GM23338 (cell line): ENCODE data around the gene SLC22A14. TPM values are rescaled to one million over a fixed set of nuclear protein-coding genes. Genes with fewer than 3 reads are reported as not detected.

ENCODE experiments used
- ATAC-seq: fragments of 200-7000 bp; cut with Tn5 transposase; 3 replicates; pipeline ENCODE4 v1.9.1; 2020
- DNase-seq: peaks from one replicate; pipeline ENCODE4 v3.0.0-alpha.2; 2015; ENCODE audit warnings: low spot score
- H2AFZ ChIP-seq: fragments of 200-600 bp; sonication (generic); 2 replicates; pipeline ENCODE4 v1.8.0; 2016; ENCODE audit warnings: antibody characterized with exemption, mild to moderate bottlenecking, moderate library complexity
- H3F3A ChIP-seq: fragments of 200-600 bp; sonication (generic); replicated peaks from 2 replicates; pipeline ENCODE4 v1.8.0; 2017; ENCODE audit warnings: antibody characterized with exemption, mixed run types, low read depth
- H3K27ac ChIP-seq: fragments of 200-600 bp; sonication (generic); 2 replicates; pipeline ENCODE4 v1.6.1; 2016; ENCODE audit warnings: low read depth
- H3K27me3 ChIP-seq: fragments of 200-600 bp; sonication (generic); 2 replicates; pipeline ENCODE4 v1.8.0; 2016; ENCODE audit warnings: mild to moderate bottlenecking, mixed run types, moderate library complexity; ENCODE audit not compliant: insufficient read depth
- H3K36me3 ChIP-seq: fragments of 200-600 bp; sonication (generic); 2 replicates; pipeline ENCODE4 v1.8.0; 2016; ENCODE audit warnings: mild to moderate bottlenecking; ENCODE audit not compliant: insufficient read depth
- H3K4me1 ChIP-seq: fragments of 200-600 bp; sonication (generic); 2 replicates; pipeline ENCODE4 v1.8.0; 2016; ENCODE audit warnings: mild to moderate bottlenecking, moderate library complexity; ENCODE audit not compliant: insufficient read depth
- H3K4me2 ChIP-seq: fragments of 200-600 bp; sonication (generic); 2 replicates; pipeline ENCODE4 v1.7.1; 2017; ENCODE audit warnings: mixed run types
- H3K4me3 ChIP-seq: fragments of 200-600 bp; sonication (generic); 2 replicates; pipeline ENCODE4 v1.6.1; 2016; ENCODE audit warnings: mixed run types
- H3K79me2 ChIP-seq: fragments of 200-600 bp; sonication (generic); replicated peaks from 2 replicates; pipeline ENCODE4 v1.8.0; 2017; ENCODE audit warnings: mild to moderate bottlenecking; ENCODE audit not compliant: insufficient read depth
- H3K9me2 ChIP-seq: fragments of 200-600 bp; sonication (generic); 2 replicates; pipeline ENCODE4 v1.8.0; 2017; ENCODE audit not compliant: insufficient read depth
- H4K20me1 ChIP-seq: fragments of 200-600 bp; sonication (generic); replicated peaks from 2 replicates; pipeline ENCODE4 v1.8.0; 2017; ENCODE audit warnings: mild to moderate bottlenecking; ENCODE audit not compliant: insufficient read depth
- H3K27ac Mint-ChIP-seq: 2 replicates; pipeline ENCODE4 v1.8.0; 2020; ENCODE audit warnings: inconsistent platforms, mild to moderate bottlenecking, moderate library complexity, mixed read lengths
- H3K27me3 Mint-ChIP-seq: 3 replicates; pipeline ENCODE4 v1.8.0; 2022; ENCODE audit warnings: low read depth, mild to moderate bottlenecking, moderate library complexity, mixed read lengths, inconsistent platforms; ENCODE audit not compliant: insufficient read depth, poor library complexity
- H3K36me3 Mint-ChIP-seq: 3 replicates; pipeline ENCODE4 v1.8.0; 2021; ENCODE audit warnings: low read depth, mild to moderate bottlenecking, inconsistent platforms, moderate library complexity, mixed read lengths
- H3K4me1 Mint-ChIP-seq: 3 replicates; pipeline ENCODE4 v1.8.0; 2020; ENCODE audit warnings: mild to moderate bottlenecking, inconsistent platforms, mixed read lengths
- H3K4me3 Mint-ChIP-seq: 3 replicates; pipeline ENCODE4 v1.8.0; 2021; ENCODE audit warnings: moderate library complexity, mild to moderate bottlenecking, inconsistent platforms, mixed read lengths
- H3K9me3 Mint-ChIP-seq: 3 replicates; pipeline ENCODE4 v1.8.0; 2020; ENCODE audit warnings: moderate library complexity, mild to moderate bottlenecking, inconsistent platforms, mixed read lengths
- EZH2 ChIP-seq: fragments of 200-600 bp; sonication (generic); IDR thresholded peaks from one replicate; pipeline ENCODE4 v1.8.0; 2017; ENCODE audit warnings: antibody characterized with exemption, mild to moderate bottlenecking, low read depth; ENCODE audit not compliant: unreplicated experiment
- EZH2phosphoT487 ChIP-seq: fragments of 200-600 bp; sonication (generic); IDR thresholded peaks from one replicate; pipeline ENCODE4 v1.8.1; 2018; ENCODE audit warnings: antibody characterized with exemption; ENCODE audit not compliant: unreplicated experiment
- JUNB ChIP-seq: IDR thresholded peaks from one replicate; pipeline ENCODE4 v1.6.1; 2016; ENCODE audit warnings: antibody characterized with exemption; ENCODE audit not compliant: unreplicated experiment
- POLR2AphosphoS5 ChIP-seq: IDR thresholded peaks from 2 replicates; pipeline ENCODE4 v1.6.1; 2016; ENCODE audit warnings: antibody characterized with exemption, low read depth
- STAT1 ChIP-seq: IDR thresholded peaks from one replicate; pipeline ENCODE4 v1.6.1; 2016; ENCODE audit warnings: antibody characterized with exemption; ENCODE audit not compliant: unreplicated experiment
- ZNF114 ChIP-seq: fragments of 250-450 bp; sonication (Bioruptor Pico); IDR thresholded peaks from 2 replicates; pipeline ENCODE4 v1.5.0; 2020; ENCODE audit warnings: mild to moderate bottlenecking, moderate library complexity
- ZNF331 ChIP-seq: fragments of 250-450 bp; sonication (Bioruptor Pico); IDR thresholded peaks from 2 replicates; pipeline ENCODE4 v1.5.0; 2020; ENCODE audit warnings: low read depth, mild to moderate bottlenecking, moderate library complexity
- polyA plus RNA-seq: library from polyadenylated mRNA; unstranded; fragments of >200 nt; fragmentation: Nextera tagmentation; extraction: Ambion mirVana; gene quantifications from 2 replicates; pipeline ENCODE4 v1.2.1, GENCODE V29; 2016
- total RNA-seq: library from RNA; depleted of rRNA; stranded (reverse); fragments of >200 nt; shearing (Covaris generic); gene quantifications from 2 replicates; pipeline ENCODE4 v1.2.3, GENCODE V29; 2014
- TF ChIP-seq, protein P1 (sequence below): fragments of 250-450 bp; sonication (Bioruptor Pico); IDR thresholded peaks from 2 replicates; pipeline ENCODE4 v1.5.0; 2020; ENCODE audit warnings: mild to moderate bottlenecking, moderate library complexity
- TF ChIP-seq, protein P2 (sequence below): IDR thresholded peaks from one replicate; pipeline ENCODE4 v1.6.1; 2018; ENCODE audit warnings: antibody characterized with exemption; ENCODE audit not compliant: unreplicated experiment
- TF ChIP-seq, protein P3 (sequence below), 2 experiments: fragments of 200-600 bp in 1 of 2; sonication (generic) in 1 of 2; conservative IDR thresholded peaks; 2 replicates each; pipeline versions ENCODE4 v1.5.1 to v1.6.1; 2016 to 2017; ENCODE audit warnings: antibody characterized with exemption in 2 of 2, low read depth in 2 of 2, mild to moderate bottlenecking in 2 of 2, moderate library complexity in 1 of 2

Gene SLC22A14
- total and polyA plus RNA-seq, 2 experiments from 2014 or later = not detected

DNA sequence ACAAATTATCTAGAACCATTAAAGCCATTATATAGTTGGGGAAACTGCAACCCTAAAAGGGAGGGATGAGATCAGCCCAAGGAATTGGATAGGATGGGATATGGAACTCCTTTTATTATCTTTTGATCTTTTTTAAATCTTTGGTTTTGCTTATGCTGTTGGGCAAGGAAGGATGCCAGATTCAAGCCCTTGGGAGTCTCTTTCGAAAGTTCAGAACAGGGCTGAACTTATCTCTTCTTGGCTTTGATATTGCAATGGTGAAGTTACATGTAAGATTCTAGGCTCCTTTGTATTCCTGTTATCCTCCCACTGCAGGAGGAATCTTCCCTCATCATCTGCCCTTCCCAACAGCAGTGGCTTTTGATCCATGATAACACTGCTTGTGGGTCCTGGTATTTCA lies 26.5 kb upstream of the SLC22A14 start:
- H3K4me1 ChIP-seq = no peaks in the 10 kb centered on the region

DNA sequence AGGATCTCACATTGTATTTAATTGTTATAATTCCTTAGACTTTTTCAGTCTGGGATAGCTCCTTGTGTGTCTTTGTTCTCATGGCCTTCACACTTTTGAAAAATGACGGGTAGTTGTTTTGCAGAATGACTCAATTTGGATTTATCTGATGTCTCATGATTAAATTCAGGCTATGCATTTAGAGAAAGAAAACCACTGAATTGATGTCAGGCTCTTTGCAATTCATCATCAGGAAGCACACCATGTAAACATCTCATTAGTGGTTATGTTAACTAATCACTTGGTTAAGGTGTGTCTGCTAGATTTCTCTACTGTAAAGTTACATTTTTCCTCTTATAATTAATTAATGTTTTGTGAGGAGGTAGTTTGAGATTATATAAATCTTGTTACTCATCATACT lies 24.5 kb upstream of the SLC22A14 start:
- H3K4me2 ChIP-seq = no peak overlapping the region
- H3K27me3 Mint-ChIP-seq = peaks cover 2% of the 10 kb centered on the region
- H3K4me1 Mint-ChIP-seq = peaks cover 4% of the 10 kb centered on the region; the same call in 2 of the 3 replicates
- H3K27me3 ChIP-seq = no peaks in the 10 kb centered on the region
- no peaks in the 10 kb centered on the region for H3F3A ChIP-seq
- H3K9me2 ChIP-seq = no peaks in the 10 kb centered on the region
- no peaks in the 10 kb centered on the region for H3K79me2 ChIP-seq
- H3K4me3 Mint-ChIP-seq = no peak overlapping the region
- H4K20me1 ChIP-seq = no peaks in the 10 kb centered on the region
- no peak overlapping the region for H3K27ac Mint-ChIP-seq
- H3K4me1 ChIP-seq = no peaks in the 10 kb centered on the region
- no peak overlapping the region for H2AFZ ChIP-seq
- H3K9me3 Mint-ChIP-seq = no peaks in the 10 kb centered on the region
- DNase-seq = no peak
- H3K27ac ChIP-seq = no peak overlapping the region
- no peak for ATAC-seq
- peaks cover 15% of the 10 kb centered on the region for H3K36me3 ChIP-seq
- peaks cover 19% of the 10 kb centered on the region for H3K36me3 Mint-ChIP-seq
- H3K4me3 ChIP-seq = no peak overlapping the region
- TF ChIP-seq JUNB (no peak), EZH2phosphoT487 (no peak), POLR2AphosphoS5 (no peak), STAT1 (no peak), ZNF114 (CRISPR knock-in tag) (no peak), ZNF331 (CRISPR knock-in tag) (no peak), EZH2 (no peak)
- TF ChIP-seq, protein P1, sequence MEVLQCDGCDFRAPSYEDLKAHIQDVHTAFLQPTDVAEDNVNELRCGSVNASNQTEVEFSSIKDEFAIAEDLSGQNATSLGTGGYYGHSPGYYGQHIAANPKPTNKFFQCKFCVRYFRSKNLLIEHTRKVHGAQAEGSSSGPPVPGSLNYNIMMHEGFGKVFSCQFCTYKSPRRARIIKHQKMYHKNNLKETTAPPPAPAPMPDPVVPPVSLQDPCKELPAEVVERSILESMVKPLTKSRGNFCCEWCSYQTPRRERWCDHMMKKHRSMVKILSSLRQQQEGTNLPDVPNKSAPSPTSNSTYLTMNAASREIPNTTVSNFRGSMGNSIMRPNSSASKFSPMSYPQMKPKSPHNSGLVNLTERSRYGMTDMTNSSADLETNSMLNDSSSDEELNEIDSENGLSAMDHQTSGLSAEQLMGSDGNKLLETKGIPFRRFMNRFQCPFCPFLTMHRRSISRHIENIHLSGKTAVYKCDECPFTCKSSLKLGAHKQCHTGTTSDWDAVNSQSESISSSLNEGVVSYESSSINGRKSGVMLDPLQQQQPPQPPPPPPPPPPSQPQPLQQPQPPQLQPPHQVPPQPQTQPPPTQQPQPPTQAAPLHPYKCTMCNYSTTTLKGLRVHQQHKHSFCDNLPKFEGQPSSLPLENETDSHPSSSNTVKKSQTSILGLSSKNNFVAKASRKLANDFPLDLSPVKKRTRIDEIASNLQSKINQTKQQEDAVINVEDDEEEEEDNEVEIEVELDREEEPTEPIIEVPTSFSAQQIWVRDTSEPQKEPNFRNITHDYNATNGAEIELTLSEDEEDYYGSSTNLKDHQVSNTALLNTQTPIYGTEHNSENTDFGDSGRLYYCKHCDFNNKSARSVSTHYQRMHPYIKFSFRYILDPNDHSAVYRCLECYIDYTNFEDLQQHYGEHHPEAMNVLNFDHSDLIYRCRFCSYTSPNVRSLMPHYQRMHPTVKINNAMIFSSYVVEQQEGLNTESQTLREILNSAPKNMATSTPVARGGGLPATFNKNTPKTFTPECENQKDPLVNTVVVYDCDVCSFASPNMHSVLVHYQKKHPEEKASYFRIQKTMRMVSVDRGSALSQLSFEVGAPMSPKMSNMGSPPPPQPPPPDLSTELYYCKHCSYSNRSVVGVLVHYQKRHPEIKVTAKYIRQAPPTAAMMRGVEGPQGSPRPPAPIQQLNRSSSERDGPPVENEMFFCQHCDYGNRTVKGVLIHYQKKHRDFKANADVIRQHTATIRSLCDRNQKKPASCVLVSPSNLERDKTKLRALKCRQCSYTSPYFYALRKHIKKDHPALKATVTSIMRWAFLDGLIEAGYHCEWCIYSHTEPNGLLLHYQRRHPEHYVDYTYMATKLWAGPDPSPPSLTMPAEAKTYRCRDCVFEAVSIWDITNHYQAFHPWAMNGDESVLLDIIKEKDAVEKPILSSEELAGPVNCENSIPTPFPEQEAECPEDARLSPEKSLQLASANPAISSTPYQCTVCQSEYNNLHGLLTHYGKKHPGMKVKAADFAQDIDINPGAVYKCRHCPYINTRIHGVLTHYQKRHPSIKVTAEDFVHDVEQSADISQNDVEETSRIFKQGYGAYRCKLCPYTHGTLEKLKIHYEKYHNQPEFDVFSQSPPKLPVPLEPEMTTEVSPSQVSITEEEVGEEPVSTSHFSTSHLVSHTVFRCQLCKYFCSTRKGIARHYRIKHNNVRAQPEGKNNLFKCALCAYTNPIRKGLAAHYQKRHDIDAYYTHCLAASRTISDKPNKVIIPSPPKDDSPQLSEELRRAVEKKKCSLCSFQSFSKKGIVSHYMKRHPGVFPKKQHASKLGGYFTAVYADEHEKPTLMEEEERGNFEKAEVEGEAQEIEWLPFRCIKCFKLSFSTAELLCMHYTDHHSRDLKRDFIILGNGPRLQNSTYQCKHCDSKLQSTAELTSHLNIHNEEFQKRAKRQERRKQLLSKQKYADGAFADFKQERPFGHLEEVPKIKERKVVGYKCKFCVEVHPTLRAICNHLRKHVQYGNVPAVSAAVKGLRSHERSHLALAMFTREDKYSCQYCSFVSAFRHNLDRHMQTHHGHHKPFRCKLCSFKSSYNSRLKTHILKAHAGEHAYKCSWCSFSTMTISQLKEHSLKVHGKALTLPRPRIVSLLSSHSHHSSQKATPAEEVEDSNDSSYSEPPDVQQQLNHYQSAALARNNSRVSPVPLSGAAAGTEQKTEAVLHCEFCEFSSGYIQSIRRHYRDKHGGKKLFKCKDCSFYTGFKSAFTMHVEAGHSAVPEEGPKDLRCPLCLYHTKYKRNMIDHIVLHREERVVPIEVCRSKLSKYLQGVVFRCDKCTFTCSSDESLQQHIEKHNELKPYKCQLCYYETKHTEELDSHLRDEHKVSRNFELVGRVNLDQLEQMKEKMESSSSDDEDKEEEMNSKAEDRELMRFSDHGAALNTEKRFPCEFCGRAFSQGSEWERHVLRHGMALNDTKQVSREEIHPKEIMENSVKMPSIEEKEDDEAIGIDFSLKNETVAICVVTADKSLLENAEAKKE = no peak
- TF ChIP-seq, protein P2, sequence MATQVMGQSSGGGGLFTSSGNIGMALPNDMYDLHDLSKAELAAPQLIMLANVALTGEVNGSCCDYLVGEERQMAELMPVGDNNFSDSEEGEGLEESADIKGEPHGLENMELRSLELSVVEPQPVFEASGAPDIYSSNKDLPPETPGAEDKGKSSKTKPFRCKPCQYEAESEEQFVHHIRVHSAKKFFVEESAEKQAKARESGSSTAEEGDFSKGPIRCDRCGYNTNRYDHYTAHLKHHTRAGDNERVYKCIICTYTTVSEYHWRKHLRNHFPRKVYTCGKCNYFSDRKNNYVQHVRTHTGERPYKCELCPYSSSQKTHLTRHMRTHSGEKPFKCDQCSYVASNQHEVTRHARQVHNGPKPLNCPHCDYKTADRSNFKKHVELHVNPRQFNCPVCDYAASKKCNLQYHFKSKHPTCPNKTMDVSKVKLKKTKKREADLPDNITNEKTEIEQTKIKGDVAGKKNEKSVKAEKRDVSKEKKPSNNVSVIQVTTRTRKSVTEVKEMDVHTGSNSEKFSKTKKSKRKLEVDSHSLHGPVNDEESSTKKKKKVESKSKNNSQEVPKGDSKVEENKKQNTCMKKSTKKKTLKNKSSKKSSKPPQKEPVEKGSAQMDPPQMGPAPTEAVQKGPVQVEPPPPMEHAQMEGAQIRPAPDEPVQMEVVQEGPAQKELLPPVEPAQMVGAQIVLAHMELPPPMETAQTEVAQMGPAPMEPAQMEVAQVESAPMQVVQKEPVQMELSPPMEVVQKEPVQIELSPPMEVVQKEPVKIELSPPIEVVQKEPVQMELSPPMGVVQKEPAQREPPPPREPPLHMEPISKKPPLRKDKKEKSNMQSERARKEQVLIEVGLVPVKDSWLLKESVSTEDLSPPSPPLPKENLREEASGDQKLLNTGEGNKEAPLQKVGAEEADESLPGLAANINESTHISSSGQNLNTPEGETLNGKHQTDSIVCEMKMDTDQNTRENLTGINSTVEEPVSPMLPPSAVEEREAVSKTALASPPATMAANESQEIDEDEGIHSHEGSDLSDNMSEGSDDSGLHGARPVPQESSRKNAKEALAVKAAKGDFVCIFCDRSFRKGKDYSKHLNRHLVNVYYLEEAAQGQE = no peak
- TF ChIP-seq, protein P3, sequence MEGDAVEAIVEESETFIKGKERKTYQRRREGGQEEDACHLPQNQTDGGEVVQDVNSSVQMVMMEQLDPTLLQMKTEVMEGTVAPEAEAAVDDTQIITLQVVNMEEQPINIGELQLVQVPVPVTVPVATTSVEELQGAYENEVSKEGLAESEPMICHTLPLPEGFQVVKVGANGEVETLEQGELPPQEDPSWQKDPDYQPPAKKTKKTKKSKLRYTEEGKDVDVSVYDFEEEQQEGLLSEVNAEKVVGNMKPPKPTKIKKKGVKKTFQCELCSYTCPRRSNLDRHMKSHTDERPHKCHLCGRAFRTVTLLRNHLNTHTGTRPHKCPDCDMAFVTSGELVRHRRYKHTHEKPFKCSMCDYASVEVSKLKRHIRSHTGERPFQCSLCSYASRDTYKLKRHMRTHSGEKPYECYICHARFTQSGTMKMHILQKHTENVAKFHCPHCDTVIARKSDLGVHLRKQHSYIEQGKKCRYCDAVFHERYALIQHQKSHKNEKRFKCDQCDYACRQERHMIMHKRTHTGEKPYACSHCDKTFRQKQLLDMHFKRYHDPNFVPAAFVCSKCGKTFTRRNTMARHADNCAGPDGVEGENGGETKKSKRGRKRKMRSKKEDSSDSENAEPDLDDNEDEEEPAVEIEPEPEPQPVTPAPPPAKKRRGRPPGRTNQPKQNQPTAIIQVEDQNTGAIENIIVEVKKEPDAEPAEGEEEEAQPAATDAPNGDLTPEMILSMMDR (conservative IDR thresholded peaks at IDR 0.05; ENCODE audit: low read depth in 2 of 2) = no peak

More for the DNA sequence above, 26.5 kb upstream of the SLC22A14 start:
- DNase-seq (no peak), ATAC-seq (no peak)
- peaks cover 29% of the 10 kb centered on the region for H3K36me3 Mint-ChIP-seq
- H3K4me3 Mint-ChIP-seq = no peak overlapping the region
- no peaks in the 10 kb centered on the region for H3F3A ChIP-seq
- H4K20me1 ChIP-seq = no peaks in the 10 kb centered on the region
- no peaks in the 10 kb centered on the region for H3K9me3 Mint-ChIP-seq
- no peaks in the 10 kb centered on the region for H3K9me2 ChIP-seq
- no peak overlapping the region for H3K4me3 ChIP-seq
- H3K4me1 Mint-ChIP-seq = peaks cover 4% of the 10 kb centered on the region; the same call in 2 of the 3 replicates
- TF ChIP-seq ZNF331 (CRISPR knock-in tag) = no peak
- peaks cover 18% of the 10 kb centered on the region for H3K36me3 ChIP-seq
- no peak overlapping the region for H3K27ac ChIP-seq
- H3K79me2 ChIP-seq = no peaks in the 10 kb centered on the region
- peaks cover 2% of the 10 kb centered on the region for H3K27me3 Mint-ChIP-seq
- no peak overlapping the region for H2AFZ ChIP-seq
- H3K4me2 ChIP-seq = no peak overlapping the region
- H3K27me3 ChIP-seq = no peaks in the 10 kb centered on the region
- no peak overlapping the region for H3K27ac Mint-ChIP-seq
